ENCODE data around the gene SETD2. TPM values are rescaled to one million over a fixed set of nuclear protein-coding genes. Genes with fewer than 3 reads are reported as not detected.
"Not testable (repeated sequence)": the region's sequence is repeated elsewhere in the genome, so short reads cannot be mapped to it uniquely, and the experiment has no call there.

Gene SETD2
- total RNA-seq, 4 donors from 2014 or later: 54.0 to 70.2 (median 58.5) TPM

DNA sequence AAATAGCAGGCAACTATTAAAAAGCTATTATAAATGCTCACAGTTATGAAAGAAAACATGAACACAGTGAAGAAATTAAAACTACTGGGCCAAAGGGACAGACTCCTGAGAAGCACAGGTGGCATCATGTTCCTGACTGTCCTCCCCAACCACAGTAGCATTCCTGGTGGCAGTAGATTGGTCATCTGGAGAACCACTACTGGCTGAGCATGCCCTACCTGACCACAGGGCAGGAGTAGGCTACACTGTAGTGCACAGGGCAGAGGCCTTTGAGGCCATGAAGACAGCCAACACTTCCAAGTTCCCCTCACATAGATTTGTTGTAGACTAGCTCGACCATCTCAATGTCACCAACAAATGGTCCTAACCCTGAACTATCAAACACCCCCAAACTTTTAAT is 135.2 kb downstream of the SETD2 start:
- no peak overlapping the region for H3K27ac ChIP-seq
- no peak for ATAC-seq
- no peak for TF ChIP-seq POLR2AphosphoS5 (IDR thresholded peaks at IDR 0.05)
- no peak for TF ChIP-seq POLR2A (IDR thresholded peaks at IDR 0.05)
- no peak for TF ChIP-seq EP300 (IDR thresholded peaks at IDR 0.05)
- TF ChIP-seq, protein P1, sequence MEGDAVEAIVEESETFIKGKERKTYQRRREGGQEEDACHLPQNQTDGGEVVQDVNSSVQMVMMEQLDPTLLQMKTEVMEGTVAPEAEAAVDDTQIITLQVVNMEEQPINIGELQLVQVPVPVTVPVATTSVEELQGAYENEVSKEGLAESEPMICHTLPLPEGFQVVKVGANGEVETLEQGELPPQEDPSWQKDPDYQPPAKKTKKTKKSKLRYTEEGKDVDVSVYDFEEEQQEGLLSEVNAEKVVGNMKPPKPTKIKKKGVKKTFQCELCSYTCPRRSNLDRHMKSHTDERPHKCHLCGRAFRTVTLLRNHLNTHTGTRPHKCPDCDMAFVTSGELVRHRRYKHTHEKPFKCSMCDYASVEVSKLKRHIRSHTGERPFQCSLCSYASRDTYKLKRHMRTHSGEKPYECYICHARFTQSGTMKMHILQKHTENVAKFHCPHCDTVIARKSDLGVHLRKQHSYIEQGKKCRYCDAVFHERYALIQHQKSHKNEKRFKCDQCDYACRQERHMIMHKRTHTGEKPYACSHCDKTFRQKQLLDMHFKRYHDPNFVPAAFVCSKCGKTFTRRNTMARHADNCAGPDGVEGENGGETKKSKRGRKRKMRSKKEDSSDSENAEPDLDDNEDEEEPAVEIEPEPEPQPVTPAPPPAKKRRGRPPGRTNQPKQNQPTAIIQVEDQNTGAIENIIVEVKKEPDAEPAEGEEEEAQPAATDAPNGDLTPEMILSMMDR (IDR thresholded peaks at IDR 0.05): no peak
- peaks cover 0 to 36% of the 10 kb centered on the region in 2 donors for H3K36me3 ChIP-seq
- H3K9me3 ChIP-seq: no peaks in the 10 kb centered on the region
- no peaks in the 10 kb centered on the region for H3K27me3 ChIP-seq
- peaks cover 0 to 30% (median 0%) of the 10 kb centered on the region in 3 donors for H3K4me1 ChIP-seq
- 80 to 86% methylated on average over 1 of the region's 1 CpG for WGBS, 2 donors (ENCODE audit: low coverage in 1 of 2)
- no peak overlapping the region for H3K4me3 ChIP-seq

DNA sequence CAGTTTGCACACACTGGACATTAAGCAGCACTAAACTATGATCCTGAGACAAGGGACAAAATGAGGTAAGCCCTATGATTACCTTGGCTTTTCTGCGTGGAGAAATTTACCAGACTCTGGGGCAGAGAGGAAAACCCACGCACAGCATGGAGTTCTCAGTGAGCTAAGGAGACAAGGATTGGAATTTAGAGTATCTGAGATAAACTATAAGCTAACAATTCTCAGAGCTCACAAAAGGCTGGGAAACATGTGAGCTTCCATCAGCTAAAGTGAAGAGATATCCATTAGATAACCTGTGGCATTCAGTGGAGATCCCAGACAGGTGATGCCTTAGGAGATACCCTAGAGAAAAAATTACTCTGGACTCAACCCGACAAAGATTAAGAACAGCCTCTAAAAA is 135.8 kb downstream of the SETD2 start:
- ATAC-seq: no peak
- TF ChIP-seq EP300 (IDR thresholded peaks at IDR 0.05) (no peak), POLR2A (IDR thresholded peaks at IDR 0.05) (no peak), POLR2AphosphoS5 (IDR thresholded peaks at IDR 0.05) (no peak)
- TF ChIP-seq, protein P1 (IDR thresholded peaks at IDR 0.05): no peak
- Histone ChIP-seq H3K4me1 (peaks cover 0 to 33% (median 0%) of the 10 kb centered on the region in 3 donors), H3K36me3 (peaks cover 0 to 31% of the 10 kb centered on the region in 2 donors), H3K27ac (no peak overlapping the region), H3K27me3 (no peaks in the 10 kb centered on the region), H3K4me3 (no peak overlapping the region), H3K9me3 (no peaks in the 10 kb centered on the region)
- WGBS, 2 donors (ENCODE audit: low coverage in 1 of 2): 61 to 90% methylated on average over 2 to 3 of the region's 3 CpGs

GRCh38 chr3:47026432-47026831 is 137.5 kb downstream of the SETD2 start:
- H3K9me3 ChIP-seq, H3K27ac ChIP-seq, H3K27me3 ChIP-seq, H3K4me3 ChIP-seq, ATAC-seq: not testable (repeated sequence)
- Histone ChIP-seq H3K36me3 (peaks cover 0 to 23% of the 10 kb centered on the region in 2 donors), H3K4me1 (peaks cover 6 to 44% (median 8%) of the 10 kb centered on the region in 3 donors)
- WGBS, 2 donors (ENCODE audit: low coverage in 1 of 2): 80% methylated on average over 1 of the region's 1 CpG; no CpG with 5 or more reads in 1 of the 2 donors

- no peak for ATAC-seq
- no peak overlapping the region for H3K27ac ChIP-seq
- H3K9me3 ChIP-seq: no peaks in the 10 kb centered on the region
- peaks cover 0 to 23% of the 10 kb centered on the region in 2 donors for H3K36me3 ChIP-seq
- peaks cover 6 to 45% (median 8%) of the 10 kb centered on the region in 3 donors for H3K4me1 ChIP-seq
- H3K4me3 ChIP-seq: no peak overlapping the region
- H3K27me3 ChIP-seq: no peaks in the 10 kb centered on the region
- TF ChIP-seq, protein P1 (IDR thresholded peaks at IDR 0.05): no peak
- no peak for TF ChIP-seq POLR2A (IDR thresholded peaks at IDR 0.05)
- TF ChIP-seq POLR2AphosphoS5 (IDR thresholded peaks at IDR 0.05): no peak
These were observed 139.0 kb downstream of the SETD2 start for GRCh38 chr3:47024932-47025331.

DNA sequence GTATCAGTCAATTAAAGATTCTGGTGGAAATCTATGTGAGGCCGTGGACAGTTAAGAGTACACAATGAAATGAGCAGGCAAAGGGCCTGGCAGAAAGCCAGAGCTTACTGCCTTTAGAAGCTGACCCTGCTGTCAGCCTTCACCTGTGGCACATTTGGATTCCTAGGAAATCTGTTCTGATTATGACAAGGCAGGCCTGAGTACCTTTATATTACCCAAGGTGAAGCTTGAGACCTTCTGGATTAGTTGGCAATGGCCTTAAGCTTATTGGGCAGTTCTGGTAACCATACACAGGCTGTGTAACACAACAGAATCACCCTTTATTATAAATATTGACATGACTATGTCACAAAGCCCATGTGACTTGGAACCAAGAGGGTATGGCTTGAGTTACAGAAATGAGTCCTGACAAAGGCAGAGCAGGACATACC is 141.3 kb downstream of the SETD2 start:
- no peak for TF ChIP-seq POLR2A (IDR thresholded peaks at IDR 0.05)
- no peak for TF ChIP-seq POLR2AphosphoS5 (IDR thresholded peaks at IDR 0.05)
- TF ChIP-seq, protein P1 (IDR thresholded peaks at IDR 0.05): no peak
- TF ChIP-seq EP300 (IDR thresholded peaks at IDR 0.05): no peak
- no peaks in the 10 kb centered on the region for H3K9me3 ChIP-seq
- 8 to 25% methylated on average over 1 of the region's 1 CpG for WGBS, 2 donors (ENCODE audit: low coverage in 1 of 2)
- H3K36me3 ChIP-seq: peaks cover 0 to 32% of the 10 kb centered on the region in 2 donors
- peaks cover 6 to 52% (median 8%) of the 10 kb centered on the region in 3 donors for H3K4me1 ChIP-seq
- peak overlapping the region; percentile 5 to 61 (median 54) for H3K27ac ChIP-seq
- ATAC-seq: peak; percentile 46
- H3K4me3 ChIP-seq: no peak overlapping the region
- H3K27me3 ChIP-seq: no peaks in the 10 kb centered on the region
